Suprapubic skin (tissue), 4 donors: Measurements from ENCODE around the gene PKM.

Source experiments
- EP300 ChIP-seq: sonication (generic); formaldehyde crosslinking; IDR thresholded peaks from one replicate; pipeline ENCODE4 v1.6.1; 2017; ENCODE audit warnings: antibody characterized with exemption
- POLR2A ChIP-seq, 2 donors: fragments of 450-650 bp; IDR thresholded peaks; one replicate each; pipeline ENCODE4 v1.6.1; 2017; ENCODE audit warnings: antibody characterized with exemption in 2 of 2, mild to moderate bottlenecking in 2 of 2, moderate library complexity in 2 of 2
- POLR2AphosphoS5 ChIP-seq, 3 donors: sonication (generic); formaldehyde crosslinking; IDR thresholded peaks; one replicate each; pipeline ENCODE4 v1.6.1; 2017; ENCODE audit warnings: antibody characterized with exemption in 3 of 3
- TF ChIP-seq, protein P1 (sequence below), 2 donors: fragments of 200-600 bp in 1 of 2; fragments of 450-650 bp in 1 of 2; sonication (generic) in 1 of 2; IDR thresholded peaks; one replicate each; pipeline ENCODE4 v1.5.1; 2016 to 2019; ENCODE audit warnings: antibody characterized with exemption in 2 of 2, mild to moderate bottlenecking in 1 of 2, moderate library complexity in 1 of 2

DNA sequence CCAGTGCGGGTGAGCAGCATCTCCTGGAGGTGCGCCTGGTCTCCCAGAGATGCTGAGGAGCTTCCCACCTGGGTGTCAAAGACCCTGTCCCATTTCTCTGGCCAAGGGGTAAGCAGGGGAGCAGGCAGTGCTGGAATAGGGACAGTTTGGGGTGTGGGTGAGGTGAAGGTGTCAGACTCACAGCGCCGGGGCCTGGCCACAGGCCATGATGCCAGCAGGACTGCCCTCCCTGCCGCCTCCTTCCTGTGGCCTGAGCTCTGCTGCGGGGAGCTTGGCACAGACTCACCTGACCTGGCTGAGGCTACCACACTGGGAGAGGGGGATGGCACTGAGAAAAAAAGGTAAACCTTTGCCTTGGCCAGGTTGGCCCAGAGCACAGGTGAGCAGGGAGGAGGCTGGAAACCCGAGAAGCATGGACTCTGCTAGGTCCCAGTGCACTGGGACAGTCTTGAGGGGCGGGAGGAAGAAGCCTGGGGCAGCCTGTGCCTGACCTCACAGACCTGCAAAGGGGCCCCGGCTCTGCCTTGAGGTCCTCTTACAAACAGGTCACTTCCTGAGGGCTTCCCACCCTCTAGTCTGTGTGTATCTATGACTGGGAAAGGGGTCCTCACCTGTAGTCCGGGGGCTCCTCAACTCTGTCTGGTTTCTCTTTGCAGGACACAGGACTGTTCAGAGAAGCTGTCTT, 61.6 kb downstream of the PKM start:
- TF ChIP-seq, protein P1, sequence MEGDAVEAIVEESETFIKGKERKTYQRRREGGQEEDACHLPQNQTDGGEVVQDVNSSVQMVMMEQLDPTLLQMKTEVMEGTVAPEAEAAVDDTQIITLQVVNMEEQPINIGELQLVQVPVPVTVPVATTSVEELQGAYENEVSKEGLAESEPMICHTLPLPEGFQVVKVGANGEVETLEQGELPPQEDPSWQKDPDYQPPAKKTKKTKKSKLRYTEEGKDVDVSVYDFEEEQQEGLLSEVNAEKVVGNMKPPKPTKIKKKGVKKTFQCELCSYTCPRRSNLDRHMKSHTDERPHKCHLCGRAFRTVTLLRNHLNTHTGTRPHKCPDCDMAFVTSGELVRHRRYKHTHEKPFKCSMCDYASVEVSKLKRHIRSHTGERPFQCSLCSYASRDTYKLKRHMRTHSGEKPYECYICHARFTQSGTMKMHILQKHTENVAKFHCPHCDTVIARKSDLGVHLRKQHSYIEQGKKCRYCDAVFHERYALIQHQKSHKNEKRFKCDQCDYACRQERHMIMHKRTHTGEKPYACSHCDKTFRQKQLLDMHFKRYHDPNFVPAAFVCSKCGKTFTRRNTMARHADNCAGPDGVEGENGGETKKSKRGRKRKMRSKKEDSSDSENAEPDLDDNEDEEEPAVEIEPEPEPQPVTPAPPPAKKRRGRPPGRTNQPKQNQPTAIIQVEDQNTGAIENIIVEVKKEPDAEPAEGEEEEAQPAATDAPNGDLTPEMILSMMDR (IDR thresholded peaks at IDR 0.05), result no peak
- TF ChIP-seq POLR2A (IDR thresholded peaks at IDR 0.05) (no peak), POLR2AphosphoS5 (IDR thresholded peaks at IDR 0.05) (no peak), EP300 (no peak)
